Mammary microvascular endothelial cell (primary cell): ENCODE measurements around the gene HOXD12. TPM values are rescaled to one million over a fixed set of nuclear protein-coding genes. Genes with fewer than 3 reads are reported as not detected.

Experiments
- total RNA-seq: library from RNA; depleted of rRNA; stranded (reverse); fragments of >200 nt; gene quantifications from 2 replicates; pipeline ENCODE4 v1.2.3, GENCODE V29; 2015

Gene HOXD12
- total RNA-seq: not detected in 2 replicates

GRCh38 chr2:176099728-176100546, at the start of gene HOXD12:
Gene HOXD12 (plus strand): TSS chr2:176099795. CDS start chr2:176099802, 7 bp downstream.

GRCh38 chr2:176083796-176084261, 15.8 kb upstream of the HOXD12 start, which contains the start of gene EVX2:
Gene EVX2 (minus strand): TSS chr2:176083962. CDS start chr2:176083776, 186 bp downstream.

GRCh38 chr2:176092270-176093144, 7.1 kb upstream of the HOXD12 start, which contains the start of gene HOXD13:
Gene HOXD13 (plus strand): TSS chr2:176092721. CDS start chr2:176092891, 170 bp downstream.

GRCh38 chr2:176106581-176107539, 7.3 kb downstream of the HOXD12 start, which contains the start of gene HOXD11:
Gene HOXD11 (plus strand): TSS chr2:176107280. CDS start chr2:176107356, 76 bp downstream.

GRCh38 chr2:176115883-176116813, 16.6 kb downstream of the HOXD12 start, which contains the start of gene HOXD10:
Gene HOXD10 (plus strand): TSS chr2:176116778. CDS start chr2:176116834, 56 bp downstream.

GRCh38 chr2:176122683-176123410, 23.3 kb downstream of the HOXD12 start, which contains the start of gene HOXD9:
Gene HOXD9 (plus strand): TSS chr2:176122719. CDS start chr2:176122769, 50 bp downstream.

GRCh38 chr2:176128982-176129796, 29.6 kb downstream of the HOXD12 start, which contains the start of gene HOXD8:
Gene HOXD8 (plus strand): TSS chr2:176129705. CDS start chr2:176130367, 662 bp downstream.

GRCh38 chr2:176151442-176152287, 52.1 kb downstream of the HOXD12 start, which contains the start of gene HOXD4:
Gene HOXD4 (plus strand): TSS chr2:176151550. CDS start chr2:176151634, 84 bp downstream.

Other genes with a start within 250 kb of the HOXD12 start
- 3.8 and 4.7 TPM in 2 replicates for gene LNPK, start 97.5 kb upstream of the HOXD12 start, total RNA-seq
- gene EVX2, start 15.8 kb upstream of the HOXD12 start, total RNA-seq: not detected in 2 replicates
- not detected in 2 replicates for gene HOXD13, start 7.1 kb upstream of the HOXD12 start, total RNA-seq
- 0.10 TPM in 1 of 2 replicates, not detected in the other for gene HOXD11, start 7.5 kb downstream of the HOXD12 start, total RNA-seq
- 4.4 and 7.5 TPM in 2 replicates for gene HOXD10, start 17.0 kb downstream of the HOXD12 start, total RNA-seq
- gene HOXD9, start 22.9 kb downstream of the HOXD12 start, total RNA-seq: 13.6 and 17.2 TPM in 2 replicates
- gene HOXD8, start 29.9 kb downstream of the HOXD12 start, total RNA-seq: 17.3 and 24.1 TPM in 2 replicates
- 2.9 and 3.8 TPM in 2 replicates for gene HOXD4, start 51.8 kb downstream of the HOXD12 start, total RNA-seq
- 4.6 and 4.9 TPM in 2 replicates for gene HOXD3, start 57.5 kb downstream of the HOXD12 start, total RNA-seq
- gene HOXD1, start 88.9 kb downstream of the HOXD12 start, total RNA-seq: 3.7 and 7.3 TPM in 2 replicates
- 47.6 and 58.7 TPM in 2 replicates for gene MTX2, start 169.6 kb downstream of the HOXD12 start, total RNA-seq